Measurements from ENCODE around the gene STAT1. TPM values are rescaled to one million over a fixed set of nuclear protein-coding genes. Genes with fewer than 3 reads are reported as not detected.

Gene STAT1
- total RNA-seq (ENCODE audit: low replicate concordance): 52.5 and 61.7 TPM in 2 replicates

GRCh38 chr2:191013932-191014652, at the start of gene STAT1:
Gene STAT1 (minus strand): TSS chr2:191014171. CDS start chr2:191010003, 4,168 bp downstream.
- Histone ChIP-seq H3K27me3 (peaks cover 47% of the 10 kb centered on the region), H3F3A (ENCODE audit: low read depth) (no peaks in the 10 kb centered on the region), H3K36me3 (peaks cover 6% of the 10 kb centered on the region), H3K4me1 (peaks cover 7% of the 10 kb centered on the region), H4K20me1 (ENCODE audit: low read depth) (no peaks in the 10 kb centered on the region), H3K79me2 (ENCODE audit: low read depth) (peaks cover 20% of the 10 kb centered on the region), H3K9ac (peak within 1 kb of the TSS; percentile 59), H3K4me3 (peak within 1 kb of the TSS; percentile 77), H3K27ac (peak within 1 kb of the TSS; percentile 11), H3K9me3 (ENCODE audit: low read depth) (no peaks in the 10 kb centered on the region), H3K4me2 (peak within 1 kb of the TSS; percentile 99), H2AFZ (replicated peaks) (peak within 1 kb of the TSS; percentile 74)
- Mint-ChIP-seq H3K27ac (no peak within 1 kb of the TSS), H3K9me3 (no peaks in the 10 kb centered on the region), H3K4me3 (no peak within 1 kb of the TSS), H3K27me3 (ENCODE audit: insufficient read depth, low read depth) (no peaks in the 10 kb centered on the region), H3K36me3 (peaks cover 1% of the 10 kb centered on the region), H3K4me1 (no peaks in the 10 kb centered on the region)
- peak; percentile 95 for DNase-seq (ENCODE audit: low spot score)
- TF ChIP-seq EZH2phosphoT487 (IDR thresholded peaks at IDR 0.05): peak; percentile 13
- peak; percentile 38 for TF ChIP-seq EZH2 (IDR thresholded peaks at IDR 0.05)
- no peak for TF ChIP-seq CTCF (IDR thresholded peaks at IDR 0.05)

DNA sequence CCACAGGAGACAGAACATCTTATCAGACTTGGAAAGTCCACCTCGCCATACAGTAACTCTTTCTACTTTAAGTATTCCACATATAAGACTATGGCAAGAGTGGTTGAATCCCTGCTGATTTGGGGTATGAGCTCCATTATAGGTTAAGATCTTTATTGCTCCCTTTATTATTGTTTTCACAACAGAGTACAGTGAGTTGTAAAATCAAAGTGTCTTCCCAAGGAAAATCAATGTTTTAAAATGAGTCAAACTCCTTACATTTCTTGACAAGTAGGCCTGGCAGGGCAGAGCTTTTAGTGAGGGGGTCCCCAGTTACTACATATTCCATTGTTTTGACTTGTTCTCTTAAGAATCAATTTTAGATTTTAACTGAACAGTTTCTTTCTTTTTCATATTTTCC, 49.6 kb upstream of the STAT1 start:
- Histone ChIP-seq H3F3A (ENCODE audit: low read depth) (no peaks in the 10 kb centered on the region), H3K4me1 (no peaks in the 10 kb centered on the region), H3K4me2 (no peak overlapping the region), H3K4me3 (no peak overlapping the region), H3K27ac (no peak overlapping the region), H3K9me3 (ENCODE audit: low read depth) (no peaks in the 10 kb centered on the region), H3K27me3 (no peaks in the 10 kb centered on the region), H3K79me2 (ENCODE audit: low read depth) (no peaks in the 10 kb centered on the region), H3K36me3 (no peaks in the 10 kb centered on the region), H3K9ac (no peak overlapping the region), H2AFZ (replicated peaks) (no peak overlapping the region), H4K20me1 (ENCODE audit: low read depth) (no peaks in the 10 kb centered on the region)
- no peaks in the 10 kb centered on the region for H3K36me3 Mint-ChIP-seq
- no peak overlapping the region for H3K4me3 Mint-ChIP-seq
- no peak for DNase-seq (ENCODE audit: low spot score)
- no peaks in the 10 kb centered on the region for H3K27me3 Mint-ChIP-seq (ENCODE audit: insufficient read depth, low read depth)
- H3K9me3 Mint-ChIP-seq: no peaks in the 10 kb centered on the region
- peaks cover 8% of the 10 kb centered on the region for H3K4me1 Mint-ChIP-seq
- H3K27ac Mint-ChIP-seq: no peak overlapping the region
- TF ChIP-seq EZH2phosphoT487 (IDR thresholded peaks at IDR 0.05) (no peak), CTCF (IDR thresholded peaks at IDR 0.05) (no peak), EZH2 (IDR thresholded peaks at IDR 0.05) (no peak)

- H3K27ac ChIP-seq: no peak overlapping the region
- TF ChIP-seq CTCF (IDR thresholded peaks at IDR 0.05): no peak
- no peak for TF ChIP-seq EZH2phosphoT487 (IDR thresholded peaks at IDR 0.05)
- TF ChIP-seq EZH2 (IDR thresholded peaks at IDR 0.05): no peak
- no peaks in the 10 kb centered on the region for H3K9me3 ChIP-seq (ENCODE audit: low read depth)
- no peak overlapping the region for H3K4me2 ChIP-seq
- H3K79me2 ChIP-seq (ENCODE audit: low read depth): no peaks in the 10 kb centered on the region
- H3K36me3 ChIP-seq: no peaks in the 10 kb centered on the region
- DNase-seq (ENCODE audit: low spot score): no peak
- H2AFZ ChIP-seq (replicated peaks): no peak overlapping the region
- H4K20me1 ChIP-seq (ENCODE audit: low read depth): no peaks in the 10 kb centered on the region
- no peaks in the 10 kb centered on the region for H3K27me3 ChIP-seq
- H3K4me3 Mint-ChIP-seq: no peak overlapping the region
- H3K4me1 ChIP-seq: no peaks in the 10 kb centered on the region
- H3K9ac ChIP-seq: no peak overlapping the region
- no peaks in the 10 kb centered on the region for H3K36me3 Mint-ChIP-seq
- no peak overlapping the region for H3K27ac Mint-ChIP-seq
- H3K4me3 ChIP-seq: no peak overlapping the region
- H3F3A ChIP-seq (ENCODE audit: low read depth): no peaks in the 10 kb centered on the region
- peaks cover 2% of the 10 kb centered on the region for H3K4me1 Mint-ChIP-seq
- no peaks in the 10 kb centered on the region for H3K9me3 Mint-ChIP-seq
- no peaks in the 10 kb centered on the region for H3K27me3 Mint-ChIP-seq (ENCODE audit: insufficient read depth, low read depth)
Measured at GRCh38 chr2:191061381-191061980, 47.5 kb upstream of the STAT1 start.

All from neural progenitor cell (in vitro differentiated cells).